IPS DF 6.9 (cell line): Measurements from ENCODE around the gene SEMA3E.

Experiments used
- DNase-seq: peaks from one replicate; pipeline ENCODE4 v3.0.0-alpha.2; 2013; ENCODE audit warnings: low read depth, low spot score
- H3K27ac ChIP-seq: one replicate; pipeline ENCODE4 v1.5.1; 2013; ENCODE audit warnings: low read length, control low read depth
- H3K27me3 ChIP-seq: 2 replicates; pipeline ENCODE4 v1.6.1; 2013; ENCODE audit warnings: mild to moderate bottlenecking, low read length; ENCODE audit not compliant: control insufficient read depth, insufficient read depth
- H3K36me3 ChIP-seq: 2 replicates; pipeline ENCODE4 v1.6.1; 2013; ENCODE audit warnings: low read length; ENCODE audit not compliant: control insufficient read depth, insufficient read depth
- H3K4me1 ChIP-seq: 2 replicates; pipeline ENCODE4 v1.6.1; 2013; ENCODE audit warnings: low read length; ENCODE audit not compliant: control insufficient read depth, insufficient read depth
- H3K4me3 ChIP-seq: 2 replicates; pipeline ENCODE4 v1.5.1; 2013; ENCODE audit warnings: mild to moderate bottlenecking, low read length
- H3K9me3 ChIP-seq: 2 replicates; pipeline ENCODE4 v1.6.1; 2013; ENCODE audit warnings: low read length, inconsistent platforms; ENCODE audit not compliant: control insufficient read depth, insufficient read depth
- WGBS: extraction: QIAGEN DNeasy Blood & Tissue Kit; methylation state at CpG from one replicate; pipeline ENCODE4 v1.1.7; 2013; ENCODE audit warnings: mixed read lengths, missing lambda C conversion rate; ENCODE audit not compliant: insufficient read length, insufficient coverage; 5-methylcytosine and 5-hydroxymethylcytosine counted together

Gene SEMA3E

GRCh38 chr7:83492802-83493201 lies 156.1 kb downstream of the SEMA3E start:
- DNase-seq, result no peak
- H3K4me1 ChIP-seq, result no peaks in the 10 kb centered on the region
- H3K4me3 ChIP-seq, result no peak overlapping the region
- H3K9me3 ChIP-seq, result no peaks in the 10 kb centered on the region
- WGBS, result no CpG with 5 or more reads among the region's 3 CpGs
- H3K27me3 ChIP-seq, result no peaks in the 10 kb centered on the region
- no peaks in the 10 kb centered on the region for H3K36me3 ChIP-seq
- H3K27ac ChIP-seq, result no peak overlapping the region

GRCh38 chr7:83487801-83488200 lies 161.1 kb downstream of the SEMA3E start:
- no CpG with 5 or more reads among the region's 2 CpGs for WGBS
- H3K36me3 ChIP-seq, result no peaks in the 10 kb centered on the region
- H3K27me3 ChIP-seq, result no peaks in the 10 kb centered on the region
- no peak for DNase-seq
- no peaks in the 10 kb centered on the region for H3K4me1 ChIP-seq
- H3K9me3 ChIP-seq, result no peaks in the 10 kb centered on the region
- H3K27ac ChIP-seq, result no peak overlapping the region
- H3K4me3 ChIP-seq, result no peak overlapping the region

GRCh38 chr7:83486957-83487356 lies 162.0 kb downstream of the SEMA3E start:
- no peaks in the 10 kb centered on the region for H3K4me1 ChIP-seq
- H3K36me3 ChIP-seq, result no peaks in the 10 kb centered on the region
- no peaks in the 10 kb centered on the region for H3K27me3 ChIP-seq
- no peak overlapping the region for H3K27ac ChIP-seq
- no peak for DNase-seq
- H3K9me3 ChIP-seq, result no peaks in the 10 kb centered on the region
- no peak overlapping the region for H3K4me3 ChIP-seq
- no CpG with 5 or more reads among the region's 2 CpGs for whole genome bisulfite sequencing

- Histone ChIP-seq H3K9me3 (no peaks in the 10 kb centered on the region), H3K27me3 (no peaks in the 10 kb centered on the region), H3K27ac (no peak overlapping the region), H3K4me3 (no peak overlapping the region), H3K36me3 (no peaks in the 10 kb centered on the region), H3K4me1 (no peaks in the 10 kb centered on the region)
- no peak for DNase-seq
- WGBS, result no CpG with 5 or more reads among the region's 2 CpGs
Observed at GRCh38 chr7:83486536-83486935, 162.4 kb downstream of the SEMA3E start.

- DNase-seq, result no peak
- no CpG with 5 or more reads among the region's 1 CpG for WGBS
- H3K4me1 ChIP-seq, result no peaks in the 10 kb centered on the region
- H3K36me3 ChIP-seq, result no peaks in the 10 kb centered on the region
- no peaks in the 10 kb centered on the region for H3K9me3 ChIP-seq
- H3K27ac ChIP-seq, result no peak overlapping the region
- no peak overlapping the region for H3K4me3 ChIP-seq
- H3K27me3 ChIP-seq, result no peaks in the 10 kb centered on the region
Observed at GRCh38 chr7:83484826-83485225, 164.1 kb downstream of the SEMA3E start.

- H3K27me3 ChIP-seq, result no peaks in the 10 kb centered on the region
- H3K9me3 ChIP-seq, result no peaks in the 10 kb centered on the region
- no peak overlapping the region for H3K4me3 ChIP-seq
- no peak for DNase-seq
- no peaks in the 10 kb centered on the region for H3K36me3 ChIP-seq
- WGBS, result no CpG with 5 or more reads among the region's 1 CpG
- H3K4me1 ChIP-seq, result no peaks in the 10 kb centered on the region
- H3K27ac ChIP-seq, result no peak overlapping the region
Observed at GRCh38 chr7:83484266-83484665, 164.7 kb downstream of the SEMA3E start.

- H3K36me3 ChIP-seq, result no peaks in the 10 kb centered on the region
- WGBS, result no CpG with 5 or more reads among the region's 1 CpG
- H3K27me3 ChIP-seq, result no peaks in the 10 kb centered on the region
- no peak for DNase-seq
- no peak overlapping the region for H3K27ac ChIP-seq
- no peaks in the 10 kb centered on the region for H3K9me3 ChIP-seq
- no peaks in the 10 kb centered on the region for H3K4me1 ChIP-seq
- H3K4me3 ChIP-seq, result no peak overlapping the region
Observed at GRCh38 chr7:83478616-83479015, 170.3 kb downstream of the SEMA3E start.

- no peaks in the 10 kb centered on the region for H3K9me3 ChIP-seq
- no peak for DNase-seq
- no peaks in the 10 kb centered on the region for H3K36me3 ChIP-seq
- 100% methylated on average over 2 of the region's 4 CpGs for WGBS
- no peak overlapping the region for H3K4me3 ChIP-seq
- H3K4me1 ChIP-seq, result no peaks in the 10 kb centered on the region
- no peak overlapping the region for H3K27ac ChIP-seq
- no peaks in the 10 kb centered on the region for H3K27me3 ChIP-seq
Observed at GRCh38 chr7:83476511-83477050, 172.4 kb downstream of the SEMA3E start.

- no CpG with 5 or more reads among the region's 6 CpGs for WGBS
- Histone ChIP-seq H3K9me3 (no peaks in the 10 kb centered on the region), H3K4me1 (no peaks in the 10 kb centered on the region), H3K36me3 (no peaks in the 10 kb centered on the region), H3K4me3 (no peak overlapping the region), H3K27me3 (no peaks in the 10 kb centered on the region), H3K27ac (no peak overlapping the region)
- no peak for DNase-seq
Observed at GRCh38 chr7:83475420-83475819, 173.5 kb downstream of the SEMA3E start.

GRCh38 chr7:83472376-83472775 lies 176.6 kb downstream of the SEMA3E start:
- H3K27ac ChIP-seq, result no peak overlapping the region
- no peaks in the 10 kb centered on the region for H3K27me3 ChIP-seq
- H3K9me3 ChIP-seq, result no peaks in the 10 kb centered on the region
- H3K36me3 ChIP-seq, result no peaks in the 10 kb centered on the region
- H3K4me3 ChIP-seq, result no peak overlapping the region
- no peak for DNase-seq
- WGBS, result no CpG with 5 or more reads among the region's 2 CpGs
- H3K4me1 ChIP-seq, result no peaks in the 10 kb centered on the region

- H3K4me1 ChIP-seq, result no peaks in the 10 kb centered on the region
- no peak overlapping the region for H3K27ac ChIP-seq
- H3K9me3 ChIP-seq, result no peaks in the 10 kb centered on the region
- no peaks in the 10 kb centered on the region; the same call in 1 of the 2 replicates for H3K36me3 ChIP-seq
- no peaks in the 10 kb centered on the region for H3K27me3 ChIP-seq
- WGBS, result no CpG with 5 or more reads among the region's 3 CpGs
- H3K4me3 ChIP-seq, result no peak overlapping the region
- no peak for DNase-seq
Observed at GRCh38 chr7:83469491-83469890, 179.4 kb downstream of the SEMA3E start.
